Gastroesophageal sphincter (tissue), 4 donors: ENCODE measurements around the gene LEKR1. TPM values are rescaled to one million over a fixed set of nuclear protein-coding genes. Genes with fewer than 3 reads are reported as not detected.

Experiments used
- ATAC-seq: fragments of 150-250 bp; one replicate; pipeline ENCODE4 v1.9.1; 2016; ENCODE audit warnings: mild to moderate bottlenecking, moderate library complexity
- H3K27ac ChIP-seq, 4 donors: fragments of 200-600 bp; sonication (generic) in 3 of 4; 1 replicate in 3 of 4; 2 replicates in 1 of 4; pipeline ENCODE4 v1.5.1; 2016 to 2019
- H3K27me3 ChIP-seq: fragments of 200-600 bp; sonication (generic); one replicate; pipeline ENCODE4 v1.5.1; 2019
- H3K36me3 ChIP-seq, 2 donors: fragments of 200-600 bp; sonication (generic); one replicate each; pipeline ENCODE4 v1.5.1; 2019; ENCODE audit warnings: control low read depth in 1 of 2
- H3K4me1 ChIP-seq, 3 donors: fragments of 200-600 bp; sonication (generic); 1 replicate in 2 of 3; 2 replicates in 1 of 3; pipeline ENCODE4 v1.5.1; 2016 to 2019; ENCODE audit warnings: control low read depth in 2 of 3
- H3K4me3 ChIP-seq, 2 donors: fragments of 200-600 bp; sonication (generic); one replicate each; pipeline ENCODE4 v1.5.1; 2019; ENCODE audit warnings: mild to moderate bottlenecking in 1 of 2, moderate library complexity in 1 of 2
- H3K9me3 ChIP-seq, 3 donors: fragments of 200-600 bp; sonication (generic); one replicate each; pipeline ENCODE4 v1.5.1; 2017 to 2019; ENCODE audit warnings: control low read depth in 2 of 3
- CTCF ChIP-seq, 4 experiments: fragments of 200-600 bp in 2 of 4; fragments of 450-650 bp in 2 of 4; sonication (generic) in 1 of 4; IDR thresholded peaks; one replicate each; pipeline ENCODE4 v1.5.1; 2017 to 2019; ENCODE audit warnings: antibody characterized with exemption in 4 of 4, mild to moderate bottlenecking in 2 of 4, moderate library complexity in 2 of 4
- EP300 ChIP-seq: sonication (generic); formaldehyde crosslinking; IDR thresholded peaks from one replicate; pipeline ENCODE4 v1.6.1; 2017; ENCODE audit warnings: antibody characterized with exemption, mild to moderate bottlenecking
- POLR2A ChIP-seq, 2 donors: fragments of 450-650 bp; IDR thresholded peaks; one replicate each; pipeline ENCODE4 v1.6.1; 2017; ENCODE audit warnings: antibody characterized with exemption in 2 of 2, mild to moderate bottlenecking in 2 of 2, moderate library complexity in 1 of 2
- POLR2AphosphoS5 ChIP-seq: sonication (generic); formaldehyde crosslinking; IDR thresholded peaks from one replicate; pipeline ENCODE4 v1.6.1; 2017; ENCODE audit warnings: antibody characterized with exemption
- WGBS, 2 donors: methylation state at CpG; one replicate each; pipeline ENCODE4 v1.1.5; 2018; ENCODE audit warnings: low coverage in 1 of 2; 5-methylcytosine and 5-hydroxymethylcytosine counted together
- total RNA-seq, 4 donors: library from RNA; depleted of rRNA; stranded (reverse); fragments of >200 nt; gene quantifications; one replicate each; pipeline ENCODE4 v1.1.0, GENCODE V29; 2016

The LEKR1 gene
- total RNA-seq, 4 donors from 2014 or later: 2.7 TPM; not detected in 3

DNA sequence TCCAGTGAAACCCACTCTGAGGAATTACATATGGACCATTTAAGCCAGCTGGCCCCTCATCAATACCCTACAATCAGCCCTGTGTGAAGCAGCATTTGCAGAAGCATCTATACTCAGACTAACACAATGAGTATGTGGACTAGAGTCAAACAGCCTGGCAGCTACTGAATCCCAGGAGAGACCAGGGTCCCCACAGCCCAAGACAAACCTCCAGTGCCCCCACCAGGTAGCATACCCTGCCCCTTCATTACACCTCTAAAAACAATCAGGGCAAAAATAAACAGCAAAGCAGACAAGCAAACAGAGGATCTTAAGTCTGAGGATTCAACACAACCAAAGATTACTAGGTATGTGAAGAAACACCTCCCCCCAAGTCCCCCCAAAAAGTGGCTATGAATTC lies 157.4 kb downstream of the LEKR1 start:
- H3K27me3 ChIP-seq: no peaks in the 10 kb centered on the region
- H3K9me3 ChIP-seq: no peaks in the 10 kb centered on the region
- no peak for ATAC-seq
- TF ChIP-seq POLR2AphosphoS5 (no peak), POLR2A (IDR thresholded peaks at IDR 0.05) (no peak), CTCF (IDR thresholded peaks at IDR 0.05) (no peak), EP300 (no peak)
- no peaks in the 10 kb centered on the region for H3K4me1 ChIP-seq
- no peak overlapping the region for H3K27ac ChIP-seq
- no peak overlapping the region for H3K4me3 ChIP-seq
- H3K36me3 ChIP-seq: no peaks in the 10 kb centered on the region

DNA sequence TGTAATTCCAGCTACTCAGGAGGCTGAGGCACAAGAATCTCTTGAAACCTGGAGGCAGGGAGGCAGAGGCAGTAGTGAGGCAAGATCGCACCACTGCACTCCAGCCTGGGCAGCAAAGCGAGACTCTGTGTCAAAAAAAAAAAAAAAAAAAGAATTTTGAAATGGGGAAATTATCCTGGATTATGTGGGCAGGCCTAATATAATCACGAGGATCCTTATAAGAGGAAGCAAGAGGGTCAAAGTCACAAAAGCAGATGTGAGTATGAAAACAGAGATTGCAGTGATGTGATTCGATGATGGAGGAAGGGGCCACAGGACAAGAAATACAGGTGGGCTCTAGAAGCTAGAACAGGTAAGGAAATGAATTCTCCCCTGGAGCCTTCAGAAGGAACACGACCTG lies 159.6 kb downstream of the LEKR1 start:
- no peak overlapping the region for H3K27ac ChIP-seq
- no peaks in the 10 kb centered on the region for H3K9me3 ChIP-seq
- H3K36me3 ChIP-seq: no peaks in the 10 kb centered on the region
- H3K4me3 ChIP-seq: no peak overlapping the region
- no peaks in the 10 kb centered on the region for H3K4me1 ChIP-seq
- no peak for TF ChIP-seq CTCF (IDR thresholded peaks at IDR 0.05)
- no peak for TF ChIP-seq POLR2A (IDR thresholded peaks at IDR 0.05)
- TF ChIP-seq POLR2AphosphoS5: no peak
- no peak for TF ChIP-seq EP300
- no peaks in the 10 kb centered on the region for H3K27me3 ChIP-seq
- WGBS, 2 donors: 84 to 89% methylated on average over 5 of the region's 5 CpGs
- no peak for ATAC-seq

DNA sequence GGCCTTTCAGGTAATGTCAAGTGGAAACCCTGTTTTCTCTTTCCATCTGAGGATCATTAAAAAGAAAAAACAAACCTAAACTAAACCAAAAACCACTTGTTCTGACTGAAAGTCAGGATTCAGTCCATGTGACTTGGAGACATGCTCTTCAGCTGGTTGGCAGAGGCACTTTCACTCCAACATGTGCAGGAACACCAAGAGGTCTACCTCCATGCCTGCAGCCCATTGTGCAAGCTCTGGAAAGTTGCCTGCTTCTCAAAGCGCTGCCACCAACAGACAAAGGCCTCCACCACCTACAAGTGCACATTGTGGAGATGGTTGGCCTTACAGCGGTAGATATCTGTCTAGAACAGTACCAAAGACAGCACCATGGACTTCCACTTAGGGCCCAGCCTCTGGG lies 161.8 kb downstream of the LEKR1 start:
- H3K9me3 ChIP-seq: peaks cover 0 to 9% (median 0%) of the 10 kb centered on the region in 3 donors
- no peaks in the 10 kb centered on the region for H3K27me3 ChIP-seq
- no peaks in the 10 kb centered on the region for H3K36me3 ChIP-seq
- WGBS, 2 donors: 100% methylated on average over 2 of the region's 2 CpGs; no CpG with 5 or more reads in 1 of the 2 donors
- no peak for TF ChIP-seq POLR2A (IDR thresholded peaks at IDR 0.05)
- TF ChIP-seq CTCF (IDR thresholded peaks at IDR 0.05): no peak
- TF ChIP-seq POLR2AphosphoS5: no peak
- TF ChIP-seq EP300: no peak
- no peaks in the 10 kb centered on the region for H3K4me1 ChIP-seq
- H3K4me3 ChIP-seq: no peak overlapping the region
- no peak overlapping the region for H3K27ac ChIP-seq
- ATAC-seq: no peak

DNA sequence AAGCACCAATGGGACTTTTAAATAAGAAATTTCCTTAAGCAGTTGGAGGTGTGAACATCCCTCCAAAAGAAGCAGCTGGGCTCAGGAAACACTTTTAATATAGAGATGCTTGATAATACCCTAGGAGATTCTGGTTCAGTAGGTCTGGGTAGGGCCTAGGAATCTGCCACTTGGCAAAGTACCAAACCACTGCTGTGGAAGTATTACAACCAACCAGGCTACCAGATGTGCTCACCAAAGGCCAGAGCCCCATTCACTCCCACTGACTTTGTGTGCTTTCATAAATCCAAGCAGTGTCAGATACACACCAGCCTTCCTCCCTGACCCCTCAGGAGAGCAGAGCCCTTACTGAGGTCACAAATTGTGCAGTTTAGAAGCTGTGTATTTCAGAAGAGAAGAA lies 171.2 kb downstream of the LEKR1 start:
- no peak for ATAC-seq

More for the DNA sequence above, 171.2 kb downstream of the LEKR1 start:
- no peak overlapping the region for H3K4me3 ChIP-seq
- H3K36me3 ChIP-seq: no peaks in the 10 kb centered on the region
- no peak overlapping the region for H3K27ac ChIP-seq
- H3K9me3 ChIP-seq: no peaks in the 10 kb centered on the region
- TF ChIP-seq CTCF (IDR thresholded peaks at IDR 0.05): no peak
- TF ChIP-seq POLR2A (IDR thresholded peaks at IDR 0.05): no peak
- no peak for TF ChIP-seq EP300
- TF ChIP-seq POLR2AphosphoS5: no peak
- no peaks in the 10 kb centered on the region for H3K4me1 ChIP-seq
- H3K27me3 ChIP-seq: no peaks in the 10 kb centered on the region
